Heart left ventricle (tissue), 16 donors: ENCODE measurements around the gene PCTP. TPM values are rescaled to one million over a fixed set of nuclear protein-coding genes. Genes with fewer than 3 reads are reported as not detected.

Source experiments
- ATAC-seq, 4 donors: fragments of 200-7000 bp; cut with Tn5 transposase; one replicate each; pipeline ENCODE4 v1.9.1; 2020 to 2022; ENCODE audit warnings: moderate library complexity in 4 of 4, mild to moderate bottlenecking in 3 of 4, moderate number of reproducible peaks in 1 of 4
- DNase-seq, 5 donors: peaks; one replicate each; pipeline ENCODE4 v3.0.0-alpha.2; 2020
- H3K27ac ChIP-seq, 12 donors: fragments of 200-600 bp; sonication (generic) in 4 of 12; one replicate each; pipeline versions ENCODE4 v1.5.0 to v1.8.0; 2016 to 2022; ENCODE audit warnings: mild to moderate bottlenecking in 2 of 12
- H3K27me3 ChIP-seq, 9 donors: fragments of 200-600 bp; sonication (generic) in 2 of 9; one replicate each; pipeline versions ENCODE4 v1.5.1 to v1.8.0; 2016 to 2022; ENCODE audit warnings: mild to moderate bottlenecking in 3 of 9
- H3K36me3 ChIP-seq, 9 donors: fragments of 200-600 bp; sonication (generic) in 2 of 9; one replicate each; pipeline versions ENCODE4 v1.5.0 to v1.8.0; 2018 to 2022; ENCODE audit warnings: mild to moderate bottlenecking in 2 of 9
- H3K4me1 ChIP-seq, 12 donors: fragments of 200-600 bp; sonication (generic) in 4 of 12; one replicate each; pipeline versions ENCODE4 v1.5.0 to v1.8.0; 2016 to 2022; ENCODE audit warnings: mild to moderate bottlenecking in 3 of 12
- H3K4me3 ChIP-seq, 12 donors: fragments of 200-600 bp; sonication (generic) in 4 of 12; one replicate each; pipeline versions ENCODE4 v1.5.0 to v1.8.0; 2017 to 2022; ENCODE audit warnings: mild to moderate bottlenecking in 9 of 12, moderate library complexity in 4 of 12
- H3K9me3 ChIP-seq, 12 donors: fragments of 200-600 bp; sonication (generic) in 4 of 12; one replicate each; pipeline versions ENCODE4 v1.5.0 to v1.8.0; 2016 to 2022; ENCODE audit warnings: mild to moderate bottlenecking in 1 of 12
- CTCF ChIP-seq, 12 donors: fragments of 200-600 bp; sonication (generic) in 4 of 12; IDR thresholded peaks; one replicate each; pipeline versions ENCODE4 v1.5.0 to v1.8.0; 2018 to 2022; ENCODE audit warnings: antibody characterized with exemption in 12 of 12, mild to moderate bottlenecking in 5 of 12
- POLR2A ChIP-seq, 2 donors: fragments of 450-650 bp; IDR thresholded peaks; one replicate each; pipeline ENCODE4 v1.6.1; 2017; ENCODE audit warnings: antibody characterized with exemption in 2 of 2, mild to moderate bottlenecking in 2 of 2, moderate library complexity in 2 of 2
- WGBS, 4 donors: extraction: QIAGEN DNeasy Blood & Tissue Kit in 2 of 4; methylation state at CpG; one replicate each; pipeline versions ENCODE4 v1.1.5 to v1.1.7; 2013 to 2018; 5-methylcytosine and 5-hydroxymethylcytosine counted together
- intact Hi-C, 10 donors: fragments of 100-400 bp; cut with DNase I; formaldehyde crosslinking; loops; one replicate each; pipeline versions ENCODE4 v1.11.1 to v1.14.2; 2022
- polyA plus RNA-seq, 2 donors: library from polyadenylated mRNA; stranded (reverse); fragments of 200-250 nt; gene quantifications; one replicate each; pipeline ENCODE4 v1.2.3, GENCODE V29; 2013
- total RNA-seq, 9 donors: library from RNA; depleted of rRNA in 2 of 9; stranded (reverse); fragments of >200 nt in 2 of 9; fragmentation: NEBNext Ultra II Directional in 3 of 9; extraction: Animal tissue kit (Norgen Biotek cat#: 25700) in 3 of 9; gene quantifications; one replicate each; pipeline versions ENCODE4 v1.1.0 to v1.2.4, GENCODE V29; 2016 to 2023
- donor health status: ischemic (EF 13 %, LVEDD 7.1; RV severe dilation, severe dysfunction).
- donor health status: healthy with polysubstance abuse.
- donor health status: DM: no; HTN: yes; CAD: no.
- donor health status: DM: no; HTN: no; CAD: no.
- donor health status: ischemic (EF 25% LVEDD 6.9; RV normal size, moderate dysfunction).
- donor health status: ischemic (EF 25% LVEDD 5.7; RV mildly dilated, moderate dysfunction).
- donor health status: healthy.
- donor health status: DM: yes; HTN: yes; CAD: no.
- donor health status: ischemic (EF 35%, LVEDD 5.7; RV mildly dilated, moderate dysfunction).
- donor health status: nonischemic (EF 11% LVEDD 7.7; RV severe dilation, severe dysfunction).
- donor health status: DM: yes; HTN: yes; CAD: no.
- donor health status: PGD.
- donor health status: ischemic (EF 29% LVEDD 5.4; RV normal size, mild dysfunction).
- donor health status: nonischemic (EF 23%, LVEDD 6.1; RV moderate dilation, normal function).

Gene PCTP
- total and polyA plus RNA-seq, 11 donors, result 11.8 to 22.6 (median 18.6) TPM

- no peak overlapping the region for H3K4me3 ChIP-seq
- no peaks in the 10 kb centered on the region for H3K9me3 ChIP-seq
- H3K27me3 ChIP-seq, result no peaks in the 10 kb centered on the region
- peaks cover 0 to 19% (median 0%) of the 10 kb centered on the region in 12 donors for H3K4me1 ChIP-seq
- H3K36me3 ChIP-seq, result no peaks in the 10 kb centered on the region
- WGBS, 4 donors, result 60 to 78% (median 71%) methylated on average over 4 of the region's 4 CpGs
- peak overlapping the region in 1 of 12 donors; percentile 18 for H3K27ac ChIP-seq
- TF ChIP-seq POLR2A (IDR thresholded peaks at IDR 0.05) (no peak), CTCF (IDR thresholded peaks at IDR 0.05) (no peak)
- peak; percentile 6 to 74 (median 36) for ATAC-seq
- intact Hi-C loops, result loop anchor here in 2 of 10 donors (5.0 to 10.0 kb wide), 2 partner anchors 39 to 47 kb away; no protein-coding TSS in a partner anchor
- peak in 3 of 5 donors; percentile 16 to 43 (median 35) for DNase-seq
Observed at GRCh38 chr17:55811536-55811935, 60.7 kb downstream of the PCTP start.

GRCh38 chr17:55812323-55812722 is 61.5 kb downstream of the PCTP start:
- TF ChIP-seq CTCF (IDR thresholded peaks at IDR 0.05) (no peak), POLR2A (IDR thresholded peaks at IDR 0.05) (no peak)
- Histone ChIP-seq H3K9me3 (no peaks in the 10 kb centered on the region), H3K27me3 (no peaks in the 10 kb centered on the region), H3K4me3 (no peak overlapping the region), H3K4me1 (peaks cover 0 to 19% (median 0%) of the 10 kb centered on the region in 12 donors), H3K36me3 (no peaks in the 10 kb centered on the region), H3K27ac (peak overlapping the region in 1 of 12 donors; percentile 18)
- DNase-seq (no peak), ATAC-seq (no peak)
- WGBS, 4 donors, result 71 to 75% (median 73%) methylated on average over 3 of the region's 3 CpGs
- intact Hi-C loops, result loop anchor here in 2 of 10 donors (5.0 to 10.0 kb wide), 2 partner anchors 40 to 48 kb away; no protein-coding TSS in a partner anchor

- intact Hi-C loops, result loop anchor here in 2 of 10 donors (5.0 to 10.0 kb wide), 2 partner anchors 42 to 49 kb away; no protein-coding TSS in a partner anchor
- TF ChIP-seq CTCF (IDR thresholded peaks at IDR 0.05) (no peak), POLR2A (IDR thresholded peaks at IDR 0.05) (no peak)
- no peaks in the 10 kb centered on the region for H3K27me3 ChIP-seq
- no peaks in the 10 kb centered on the region for H3K9me3 ChIP-seq
- peak overlapping the region in 4 of 12 donors; percentile 1 to 62 (median 36) for H3K27ac ChIP-seq
- H3K36me3 ChIP-seq, result no peaks in the 10 kb centered on the region
- no peak overlapping the region for H3K4me3 ChIP-seq
- WGBS, 4 donors, result 78 to 82% (median 78%) methylated on average over 3 of the region's 3 CpGs
- peaks cover 0 to 12% (median 0%) of the 10 kb centered on the region in 12 donors for H3K4me1 ChIP-seq
- ATAC-seq, result no peak
- no peak for DNase-seq
Observed at GRCh38 chr17:55813944-55814343, 63.1 kb downstream of the PCTP start.

- DNase-seq (peak; percentile 41 to 75 (median 55)), ATAC-seq (peak; percentile 88 to 96 (median 89))
- WGBS, 4 donors, result 42 to 58% (median 53%) methylated on average over 6 of the region's 6 CpGs
- Histone ChIP-seq H3K36me3 (no peaks in the 10 kb centered on the region), H3K27ac (peak overlapping the region in 3 of 12 donors; percentile 32 to 62 (median 41)), H3K27me3 (no peaks in the 10 kb centered on the region), H3K4me1 (peaks cover 0 to 11% (median 0%) of the 10 kb centered on the region in 12 donors), H3K4me3 (no peak overlapping the region), H3K9me3 (peaks cover 0 to under 1% (median 0%) of the 10 kb centered on the region in 12 donors)
- intact Hi-C loops, result loop anchor here in 2 of 10 donors (5.0 to 10.0 kb wide), 2 partner anchors 42 to 50 kb away; no protein-coding TSS in a partner anchor
- TF ChIP-seq POLR2A (IDR thresholded peaks at IDR 0.05), result no peak
- no peak for TF ChIP-seq CTCF (IDR thresholded peaks at IDR 0.05)
Observed at GRCh38 chr17:55814377-55814776, 63.5 kb downstream of the PCTP start.
